NCI-H1436 treated with DMSO at 0.1 percent for 48 hours (cell line): ENCODE results near the gene CDH20.
"Not testable (repeated sequence)": the region's sequence is repeated elsewhere in the genome, so short reads cannot be mapped to it uniquely, and the experiment has no call there.

ENCODE experiments used
- DNase-seq: peaks from one replicate; lab custom pipeline; 2025; lab: John Stamatoyannopoulos, UW

Gene CDH20

GRCh38 chr18:61348230-61348629, 15.0 kb downstream of the CDH20 start:
- no peak for DNase-seq

GRCh38 chr18:61350578-61350977, 17.3 kb downstream of the CDH20 start:
- no peak for DNase-seq

GRCh38 chr18:61352059-61352458, 18.8 kb downstream of the CDH20 start:
- no peak for DNase-seq

- no peak for DNase-seq
Observed at GRCh38 chr18:61352611-61353010, 19.4 kb downstream of the CDH20 start.

- no peak for DNase-seq
Observed at GRCh38 chr18:61360404-61361383, 27.5 kb downstream of the CDH20 start.

- DNase-seq, result no peak
Observed at GRCh38 chr18:61362511-61362910, 29.3 kb downstream of the CDH20 start.

GRCh38 chr18:61364953-61365352, 31.7 kb downstream of the CDH20 start:
- no peak for DNase-seq

GRCh38 chr18:61368001-61368400, 34.8 kb downstream of the CDH20 start:
- no peak for DNase-seq

GRCh38 chr18:61369671-61370070, 36.4 kb downstream of the CDH20 start:
- DNase-seq, result not testable (repeated sequence)

GRCh38 chr18:61371111-61371510, 37.9 kb downstream of the CDH20 start:
- no peak for DNase-seq

GRCh38 chr18:61379827-61380226, 46.6 kb downstream of the CDH20 start:
- DNase-seq, result no peak

GRCh38 chr18:61388010-61388409, 54.8 kb downstream of the CDH20 start:
- DNase-seq, result no peak

- no peak for DNase-seq
Observed at GRCh38 chr18:61394983-61395382, 61.8 kb downstream of the CDH20 start.

- no peak for DNase-seq
Observed at GRCh38 chr18:61397222-61397621, 64.0 kb downstream of the CDH20 start.

- no peak for DNase-seq
Observed at GRCh38 chr18:61398961-61399705, 65.9 kb downstream of the CDH20 start.

GRCh38 chr18:61400016-61400635, 66.9 kb downstream of the CDH20 start:
- no peak for DNase-seq

GRCh38 chr18:61400716-61401115, 67.5 kb downstream of the CDH20 start:
- DNase-seq, result no peak

- DNase-seq, result no peak
Observed at GRCh38 chr18:61402726-61403125, 69.5 kb downstream of the CDH20 start.

GRCh38 chr18:61413396-61413795, 80.2 kb downstream of the CDH20 start:
- DNase-seq, result no peak

GRCh38 chr18:61414086-61414485, 80.9 kb downstream of the CDH20 start:
- no peak for DNase-seq

- no peak for DNase-seq
Observed at GRCh38 chr18:61419763-61420162, 86.5 kb downstream of the CDH20 start.

- no peak for DNase-seq
Observed at GRCh38 chr18:61420218-61420885, 87.1 kb downstream of the CDH20 start.
